Gastroesophageal sphincter (tissue), 4 donors: ENCODE measurements around the gene AGBL5. TPM values are rescaled to one million over a fixed set of nuclear protein-coding genes. Genes with fewer than 3 reads are reported as not detected.

ENCODE experiments used
- ATAC-seq: fragments of 150-250 bp; one replicate; pipeline ENCODE4 v1.9.1; 2016; ENCODE audit warnings: mild to moderate bottlenecking, moderate library complexity
- H3K27ac ChIP-seq, 4 donors: fragments of 200-600 bp; sonication (generic) in 3 of 4; 1 replicate in 3 of 4; 2 replicates in 1 of 4; pipeline ENCODE4 v1.5.1; 2016 to 2019
- H3K27me3 ChIP-seq: fragments of 200-600 bp; sonication (generic); one replicate; pipeline ENCODE4 v1.5.1; 2019
- H3K36me3 ChIP-seq, 2 donors: fragments of 200-600 bp; sonication (generic); one replicate each; pipeline ENCODE4 v1.5.1; 2019; ENCODE audit warnings: control low read depth in 1 of 2
- H3K4me1 ChIP-seq, 3 donors: fragments of 200-600 bp; sonication (generic); 1 replicate in 2 of 3; 2 replicates in 1 of 3; pipeline ENCODE4 v1.5.1; 2016 to 2019; ENCODE audit warnings: control low read depth in 2 of 3
- H3K4me3 ChIP-seq, 2 donors: fragments of 200-600 bp; sonication (generic); one replicate each; pipeline ENCODE4 v1.5.1; 2019; ENCODE audit warnings: mild to moderate bottlenecking in 1 of 2, moderate library complexity in 1 of 2
- H3K9me3 ChIP-seq, 3 donors: fragments of 200-600 bp; sonication (generic); one replicate each; pipeline ENCODE4 v1.5.1; 2017 to 2019; ENCODE audit warnings: control low read depth in 2 of 3
- CTCF ChIP-seq, 4 experiments: fragments of 200-600 bp in 2 of 4; fragments of 450-650 bp in 2 of 4; sonication (generic) in 1 of 4; IDR thresholded peaks; one replicate each; pipeline ENCODE4 v1.5.1; 2017 to 2019; ENCODE audit warnings: antibody characterized with exemption in 4 of 4, mild to moderate bottlenecking in 2 of 4, moderate library complexity in 2 of 4
- EP300 ChIP-seq: sonication (generic); formaldehyde crosslinking; IDR thresholded peaks from one replicate; pipeline ENCODE4 v1.6.1; 2017; ENCODE audit warnings: antibody characterized with exemption, mild to moderate bottlenecking
- POLR2A ChIP-seq, 2 donors: fragments of 450-650 bp; IDR thresholded peaks; one replicate each; pipeline ENCODE4 v1.6.1; 2017; ENCODE audit warnings: antibody characterized with exemption in 2 of 2, mild to moderate bottlenecking in 2 of 2, moderate library complexity in 1 of 2
- POLR2AphosphoS5 ChIP-seq: sonication (generic); formaldehyde crosslinking; IDR thresholded peaks from one replicate; pipeline ENCODE4 v1.6.1; 2017; ENCODE audit warnings: antibody characterized with exemption
- WGBS, 2 donors: methylation state at CpG; one replicate each; pipeline ENCODE4 v1.1.5; 2018; ENCODE audit warnings: low coverage in 1 of 2; 5-methylcytosine and 5-hydroxymethylcytosine counted together
- total RNA-seq, 4 donors: library from RNA; depleted of rRNA; stranded (reverse); fragments of >200 nt; gene quantifications; one replicate each; pipeline ENCODE4 v1.1.0, GENCODE V29; 2016

AGBL5 gene
- total RNA-seq, 4 donors from 2014 or later = 16.2 to 31.7 (median 23.0) TPM

- TF ChIP-seq CTCF (IDR thresholded peaks at IDR 0.05) = no peak
- Histone ChIP-seq H3K4me3 (peak overlapping the region in 1 of 2 donors; percentile 82), H3K27ac (peak overlapping the region in 3 of 4 donors; percentile 51 to 98 (median 96)), H3K27me3 (no peaks in the 10 kb centered on the region), H3K4me1 (peaks cover 5 to 68% (median 25%) of the 10 kb centered on the region in 3 donors), H3K36me3 (peaks cover 0 to 53% of the 10 kb centered on the region in 2 donors), H3K9me3 (no peaks in the 10 kb centered on the region)
- ATAC-seq = no peak
- WGBS, 2 donors = 83 to 95% methylated on average over 2 to 4 of the region's 6 CpGs
Measured at GRCh38 chr2:27069436-27069835, 18.0 kb downstream of the AGBL5 start.

- peak overlapping the region in 1 of 2 donors; percentile 82 for H3K4me3 ChIP-seq
- TF ChIP-seq EP300 (no peak), CTCF (IDR thresholded peaks at IDR 0.05) (no peak), POLR2A (IDR thresholded peaks at IDR 0.05) (no peak), POLR2AphosphoS5 (no peak)
- WGBS, 2 donors = 63 to 71% methylated on average over 3 to 6 of the region's 8 CpGs
- no peaks in the 10 kb centered on the region for H3K27me3 ChIP-seq
- peak overlapping the region in 3 of 4 donors; percentile 96 to 98 (median 98) for H3K27ac ChIP-seq
- peaks cover 0 to 49% of the 10 kb centered on the region in 2 donors for H3K36me3 ChIP-seq
- no peaks in the 10 kb centered on the region for H3K9me3 ChIP-seq
- ATAC-seq = no peak
- H3K4me1 ChIP-seq = peaks cover 5 to 75% (median 32%) of the 10 kb centered on the region in 3 donors
Measured at GRCh38 chr2:27069961-27070618, 18.6 kb downstream of the AGBL5 start.

GRCh38 chr2:27070653-27071276 lies 19.3 kb downstream of the AGBL5 start:
- no peak for ATAC-seq
- Histone ChIP-seq H3K27ac (peak overlapping the region; percentile 74 to 98 (median 97)), H3K27me3 (no peaks in the 10 kb centered on the region), H3K4me1 (peaks cover 5 to 81% (median 36%) of the 10 kb centered on the region in 3 donors), H3K36me3 (peaks cover 0 to 43% of the 10 kb centered on the region in 2 donors), H3K9me3 (no peaks in the 10 kb centered on the region), H3K4me3 (peak overlapping the region; percentile 71 to 82)
- WGBS, 2 donors = 0 to 6% methylated on average over 1 to 5 of the region's 11 CpGs
- no peak for TF ChIP-seq EP300
- no peak for TF ChIP-seq POLR2A (IDR thresholded peaks at IDR 0.05)
- TF ChIP-seq CTCF (IDR thresholded peaks at IDR 0.05) = no peak
- no peak for TF ChIP-seq POLR2AphosphoS5

GRCh38 chr2:27071277-27071989 lies 20.0 kb downstream of the AGBL5 start, which contains the start of gene OST4:
OST4 (minus strand) TSS chr2:27071654.
- Histone ChIP-seq H3K36me3 (peaks cover 0 to 38% of the 10 kb centered on the region in 2 donors), H3K27me3 (no peaks in the 10 kb centered on the region), H3K27ac (peak within 1 kb of the TSS; percentile 88 to 98 (median 97)), H3K4me3 (peak within 1 kb of the TSS; percentile 71 to 82), H3K9me3 (no peaks in the 10 kb centered on the region), H3K4me1 (peaks cover 5 to 88% (median 36%) of the 10 kb centered on the region in 3 donors)
- ATAC-seq = peak; percentile 96
- WGBS, 2 donors = no CpG with 5 or more reads among the region's 86 CpGs
- TF ChIP-seq POLR2AphosphoS5 (peak; percentile 87), POLR2A (IDR thresholded peaks at IDR 0.05) (peak; percentile 76), CTCF (IDR thresholded peaks at IDR 0.05) (peak in 3 of 4 experiments; percentile 16 to 24 (median 23)), EP300 (no peak)
